Stromal cell of bone marrow (primary cell): ENCODE data around the gene YBX3.
A peak's percentile ranks its signal among the peaks of the same experiment; 100 is the strongest.

ENCODE experiments used
- DNase-seq: peaks from one replicate; pipeline ENCODE4 v3.0.0-alpha.2; 2012; ENCODE audit warnings: low read depth

YBX3 gene

DNA sequence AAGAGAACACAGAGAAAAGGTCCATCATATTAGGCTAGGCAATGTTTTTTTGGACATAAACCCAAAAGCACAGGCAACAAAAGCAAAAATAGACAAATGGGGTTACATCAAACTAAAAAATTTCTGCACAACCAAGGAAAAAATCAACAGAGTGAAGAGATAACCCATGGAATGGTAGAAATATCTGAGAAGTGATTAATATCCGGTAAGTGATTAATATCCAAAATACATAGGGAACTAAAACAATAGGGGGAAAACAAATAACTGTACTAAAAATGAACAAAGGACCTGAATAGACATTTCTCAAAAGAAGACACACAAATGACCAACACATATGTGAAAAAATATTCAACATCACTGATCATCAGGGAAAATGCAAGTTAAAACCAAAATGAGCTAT is 53.6 kb downstream of the YBX3 start:
- DNase-seq = no peak

DNA sequence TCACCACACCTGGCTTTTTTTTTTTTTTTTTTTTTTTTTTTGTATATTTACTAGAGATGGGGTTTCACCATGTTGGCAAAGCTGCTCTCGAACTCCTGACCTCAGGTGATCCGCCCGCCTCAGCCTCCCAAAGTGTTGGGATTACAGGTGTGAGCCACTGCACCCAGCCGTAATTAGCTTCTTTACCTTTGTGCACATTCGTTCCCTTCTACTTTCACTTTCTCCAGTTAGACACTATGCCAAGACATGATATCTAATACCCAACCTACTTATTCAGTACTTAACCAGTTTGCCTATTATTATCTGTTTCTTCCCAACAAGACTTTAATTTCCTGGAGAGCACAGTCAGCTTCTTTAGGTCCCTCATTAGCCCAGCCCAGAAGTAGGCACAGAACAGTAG is 54.6 kb downstream of the YBX3 start:
- no peak for DNase-seq

DNA sequence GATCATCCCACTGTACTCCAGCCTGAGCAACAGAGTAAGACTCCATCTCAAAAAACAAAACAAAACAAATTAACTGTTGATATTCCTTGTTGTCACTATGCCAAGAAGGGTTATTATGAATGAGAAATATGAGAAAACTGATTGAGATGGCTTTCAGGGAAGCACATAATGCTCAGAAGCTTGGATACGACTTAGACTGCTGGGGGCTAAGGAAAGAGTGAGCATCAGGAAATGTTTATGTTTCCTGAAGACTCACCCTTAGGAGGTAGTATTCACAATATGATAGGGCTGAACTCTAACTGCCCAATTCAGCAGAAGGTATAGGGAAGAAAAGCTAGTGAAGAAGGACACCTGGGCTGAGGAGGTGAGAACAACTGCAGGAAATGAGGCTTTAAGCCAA is 55.5 kb downstream of the YBX3 start:
- DNase-seq = no peak

DNA sequence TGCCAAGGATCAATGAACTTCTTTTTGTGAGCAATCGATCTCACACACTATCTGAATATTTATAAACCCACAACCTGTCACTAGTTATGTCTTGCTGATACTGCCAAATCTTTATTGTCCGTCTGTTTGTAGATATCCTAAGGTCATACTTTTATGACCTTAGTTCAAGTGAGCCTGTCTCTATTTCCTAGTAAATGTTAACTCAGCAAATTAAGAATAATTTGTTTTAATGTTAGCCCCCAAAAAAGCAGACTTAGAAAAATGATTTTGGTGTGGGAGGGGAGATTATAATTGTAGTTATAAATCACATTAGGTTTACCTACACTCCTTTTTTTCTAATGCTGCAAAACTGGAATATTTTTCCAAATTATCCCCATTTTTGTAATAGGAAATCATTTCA is 58.6 kb downstream of the YBX3 start:
- DNase-seq = no peak

DNA sequence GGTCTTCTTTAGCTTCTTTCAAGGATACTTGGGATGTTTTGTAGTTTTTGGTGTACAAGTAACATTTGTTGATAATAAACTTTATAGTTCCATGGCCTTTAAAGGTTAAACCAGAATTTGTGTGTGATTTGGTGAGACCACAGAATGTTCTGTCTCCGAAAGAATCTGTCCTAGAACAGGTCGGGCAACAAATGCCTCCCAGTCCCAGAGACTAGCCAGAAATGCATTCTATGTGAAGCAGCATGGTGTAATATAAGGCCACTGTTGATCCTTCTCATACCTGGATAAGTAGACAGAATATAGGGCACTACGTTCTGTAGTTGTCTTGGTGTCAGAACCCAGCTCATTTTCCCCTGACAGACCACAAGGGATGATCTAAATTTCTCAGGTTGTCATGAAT is 59.3 kb downstream of the YBX3 start:
- no peak for DNase-seq

DNA sequence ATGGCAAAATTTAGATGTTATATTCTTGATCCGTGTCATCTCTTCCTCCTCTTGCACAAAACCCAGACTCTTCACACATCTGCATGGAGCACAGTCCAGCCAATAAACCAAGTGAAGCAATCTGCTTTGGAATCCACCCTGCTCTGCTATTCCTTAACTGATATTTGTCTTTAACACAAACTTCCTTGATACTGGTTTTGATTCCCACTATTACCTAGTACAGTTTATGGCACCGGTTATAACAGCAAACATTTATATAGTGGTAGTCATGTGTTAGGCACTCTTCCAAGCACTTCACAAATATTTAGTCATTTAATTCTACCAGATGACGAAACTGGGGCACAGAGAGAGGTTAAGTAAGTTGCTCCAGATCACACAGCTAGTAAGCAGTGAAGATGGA is 61.8 kb downstream of the YBX3 start:
- DNase-seq = peak; percentile 21

DNA sequence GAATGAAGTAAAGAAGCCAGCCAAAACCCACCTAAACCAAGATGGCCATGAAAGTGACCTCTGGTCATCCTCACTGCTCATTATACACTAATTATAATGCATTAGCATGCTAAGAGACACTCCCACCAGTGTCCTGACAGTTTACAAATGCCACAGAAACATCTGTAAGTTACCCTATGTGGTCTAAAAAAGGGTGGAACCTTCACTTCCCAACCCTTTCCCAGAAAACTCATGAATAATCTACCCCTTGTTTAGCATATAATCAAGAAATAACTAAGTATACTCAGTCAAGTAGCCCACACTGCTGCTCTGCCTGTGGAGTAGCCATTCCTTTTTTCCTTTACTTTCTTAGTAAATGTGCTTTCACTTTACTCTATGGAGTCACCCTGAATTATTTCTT is 69.1 kb downstream of the YBX3 start:
- DNase-seq = no peak

DNA sequence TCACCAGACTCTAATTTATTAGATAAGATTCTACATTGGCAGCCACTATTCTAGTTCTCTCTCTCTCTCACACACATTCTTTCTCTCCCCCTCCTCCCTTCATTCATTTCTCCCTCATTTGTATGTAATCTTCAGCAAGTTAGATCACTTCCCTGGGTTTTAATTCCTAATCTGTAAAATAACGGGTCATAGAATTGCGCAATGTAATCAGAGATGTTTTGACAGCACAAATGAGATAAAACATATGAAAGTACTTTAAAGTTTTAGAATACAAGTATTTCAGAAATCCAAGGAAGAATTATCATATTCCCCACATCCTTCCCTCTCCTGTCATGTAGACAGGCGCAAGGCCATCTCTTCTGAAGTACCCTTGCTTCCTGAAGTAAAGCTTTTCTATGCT is 70.9 kb downstream of the YBX3 start:
- no peak for DNase-seq
